Posterior cingulate gyrus (tissue), 11 donors: ENCODE data around the gene THSD4.

Experiments
- DNase-seq, 10 donors: peaks; one replicate each; pipeline versions ENCODE4 v3.0.0 to v3.0.0-alpha.2; 2020 to 2021; ENCODE audit warnings: mixed read lengths in 3 of 10
- intact Hi-C: fragments of 100-400 bp; cut with DNase I; formaldehyde crosslinking; loops from one replicate; pipeline ENCODE4 v1.15.1; 2023

Gene THSD4

DNA sequence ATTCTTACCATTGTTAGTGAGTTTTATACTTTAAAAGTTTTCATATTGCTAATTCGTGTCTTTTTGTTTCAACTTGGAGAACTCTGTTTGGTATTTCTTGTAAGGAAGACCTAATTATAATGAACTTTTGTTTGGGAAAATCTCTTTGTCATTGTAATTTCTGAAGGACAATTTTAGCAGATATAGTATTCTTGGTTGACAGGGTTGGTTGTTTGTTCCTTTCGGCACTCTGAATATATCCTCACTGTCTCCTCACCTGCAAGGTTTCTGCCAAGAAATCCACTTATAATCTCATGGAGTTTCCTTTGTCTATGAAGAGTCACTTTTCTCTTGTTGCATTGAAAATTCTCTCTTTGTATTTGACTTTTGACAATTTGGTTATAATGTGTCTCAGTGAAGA lies 469.9 kb downstream of the THSD4 start:
- DNase-seq, result no peak
- intact Hi-C loops, result no loop called here

DNA sequence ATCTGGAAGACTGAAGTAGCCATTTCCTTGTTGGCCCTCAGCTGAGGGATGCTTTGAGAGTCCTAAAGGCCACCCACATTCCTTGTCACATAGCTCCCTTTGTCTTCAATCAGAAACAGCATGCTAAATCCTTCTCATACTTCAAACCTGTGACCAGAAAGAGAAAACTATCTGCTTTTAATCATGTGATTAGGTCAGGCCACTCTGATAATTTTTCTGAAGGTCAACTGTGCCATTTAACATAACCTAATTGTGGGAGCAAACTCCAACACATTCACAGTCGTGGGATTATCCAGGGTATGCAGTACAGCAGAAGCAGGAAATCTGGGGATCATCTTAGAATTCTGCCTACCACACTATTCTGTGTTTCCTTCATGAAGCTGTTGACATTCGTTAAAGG lies 471.2 kb downstream of the THSD4 start:
- DNase-seq, result no peak
- intact Hi-C loops, result no loop called here

DNA sequence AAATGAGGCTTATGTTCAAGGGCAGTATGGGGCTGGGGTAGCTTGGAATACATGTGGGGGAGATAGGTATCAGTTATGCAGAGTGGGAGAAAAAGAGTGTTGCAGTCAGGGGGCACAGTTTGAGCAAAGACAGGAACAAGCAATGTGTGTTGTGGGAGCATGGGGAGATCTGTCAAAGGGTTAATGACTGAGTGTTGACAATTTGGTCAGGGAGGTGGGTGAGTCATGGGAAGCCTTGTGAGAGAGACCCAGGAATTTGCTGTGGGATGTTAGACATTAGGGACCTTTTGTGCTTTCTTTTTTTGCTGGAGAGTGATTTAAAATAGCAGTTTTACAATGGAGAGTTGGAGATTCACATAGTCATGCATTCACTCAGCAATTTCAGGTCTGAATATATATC lies 473.5 kb downstream of the THSD4 start:
- intact Hi-C loops, result no loop called here
- no peak for DNase-seq

DNA sequence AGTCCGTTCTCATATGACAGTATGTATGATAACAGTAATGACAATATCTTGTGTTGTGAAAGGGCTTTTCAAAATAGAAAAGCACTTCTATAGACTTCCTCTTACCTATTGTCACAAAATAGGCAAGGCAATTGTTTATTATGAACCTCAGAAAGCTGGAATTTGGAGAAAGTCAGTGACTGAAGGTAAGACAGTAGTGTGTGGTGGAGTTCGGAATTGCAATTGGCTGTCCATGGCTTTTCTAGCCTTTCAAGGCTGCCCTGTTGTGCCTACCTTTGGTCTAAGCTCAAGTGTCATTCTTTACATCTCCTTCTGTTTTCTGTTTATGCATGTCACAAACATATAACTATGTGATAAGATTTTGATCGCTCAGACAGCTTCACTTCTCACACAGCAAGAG lies 475.8 kb downstream of the THSD4 start:
- intact Hi-C loops, result no loop called here
- DNase-seq, result no peak

DNA sequence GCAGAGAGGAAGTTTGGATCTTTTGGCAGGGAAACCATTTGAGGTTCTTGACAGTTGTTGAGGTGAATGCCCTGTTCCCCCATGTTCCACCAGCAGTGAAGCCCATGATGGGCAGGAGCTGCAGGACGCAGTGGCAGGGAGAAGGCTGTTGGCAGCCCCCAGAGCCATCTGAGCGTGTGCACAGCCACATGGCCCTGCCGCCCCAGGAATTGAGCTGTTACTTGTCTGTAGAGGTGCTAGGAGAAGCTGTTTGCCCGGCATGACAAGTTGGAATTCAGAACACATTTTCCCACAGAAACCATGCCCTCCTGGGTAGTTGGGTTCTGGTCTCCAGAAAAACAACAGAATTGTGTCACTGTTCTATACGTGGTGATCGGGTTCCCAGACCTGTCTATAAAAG lies 476.9 kb downstream of the THSD4 start:
- intact Hi-C loops, result no loop called here
- DNase-seq, result no peak

DNA sequence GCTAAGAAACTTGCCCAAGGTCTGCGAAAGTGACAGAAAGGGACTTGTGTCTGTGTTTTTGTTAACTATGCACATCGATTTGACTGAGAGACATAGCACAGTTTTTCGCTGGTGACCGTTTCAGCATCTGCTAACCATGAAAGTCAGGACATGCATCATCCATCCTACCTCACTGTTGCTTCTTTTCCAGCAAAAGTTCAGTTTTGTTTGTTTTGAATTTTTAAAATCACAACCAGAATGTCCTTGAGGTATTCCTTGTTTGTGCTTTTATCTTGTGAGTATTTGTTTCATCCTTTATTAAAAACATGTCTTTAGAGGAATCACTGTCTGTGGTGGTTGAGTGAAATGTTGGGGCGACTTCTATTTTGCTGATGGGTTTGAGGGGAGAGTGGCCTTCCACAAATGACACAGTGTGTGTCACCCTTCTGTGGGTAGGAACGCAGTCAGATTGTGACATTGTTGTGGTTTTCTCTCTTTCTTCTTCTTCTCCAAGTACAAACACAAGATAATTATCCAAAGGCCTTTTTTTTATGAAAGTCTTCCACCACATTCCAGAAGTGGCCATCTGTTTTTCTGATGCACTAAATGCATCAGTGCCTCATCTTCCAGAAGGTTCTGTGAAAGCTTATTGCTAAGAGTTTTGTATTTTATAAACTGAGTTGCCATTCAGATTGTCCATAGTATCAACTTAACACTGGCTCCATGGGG lies 480.7 kb downstream of the THSD4 start:
- no peak for DNase-seq
- intact Hi-C loops, result no loop called here

DNA sequence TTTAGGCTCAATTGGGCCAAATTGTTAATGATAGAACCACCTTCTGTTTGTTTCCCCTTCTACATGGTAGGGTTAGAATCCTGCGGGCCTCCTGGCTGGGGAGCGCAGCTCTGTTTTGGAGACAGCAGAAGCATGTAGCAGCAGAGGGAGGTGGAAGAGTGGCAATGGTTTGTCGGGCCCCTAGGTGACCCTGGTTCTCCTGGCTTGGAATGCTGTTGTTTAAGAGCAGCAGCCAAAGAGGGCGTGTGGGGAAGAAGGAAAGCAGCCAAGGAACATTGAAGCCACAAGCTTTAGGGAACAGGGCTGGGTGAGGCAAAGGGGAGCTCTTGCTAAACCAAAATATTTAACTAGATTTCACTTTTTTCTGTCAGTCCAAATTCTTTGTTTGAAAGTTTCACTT lies 481.4 kb downstream of the THSD4 start:
- intact Hi-C loops, result no loop called here
- DNase-seq, result peak in 6 of 10 donors; percentile 4 to 85 (median 11)

DNA sequence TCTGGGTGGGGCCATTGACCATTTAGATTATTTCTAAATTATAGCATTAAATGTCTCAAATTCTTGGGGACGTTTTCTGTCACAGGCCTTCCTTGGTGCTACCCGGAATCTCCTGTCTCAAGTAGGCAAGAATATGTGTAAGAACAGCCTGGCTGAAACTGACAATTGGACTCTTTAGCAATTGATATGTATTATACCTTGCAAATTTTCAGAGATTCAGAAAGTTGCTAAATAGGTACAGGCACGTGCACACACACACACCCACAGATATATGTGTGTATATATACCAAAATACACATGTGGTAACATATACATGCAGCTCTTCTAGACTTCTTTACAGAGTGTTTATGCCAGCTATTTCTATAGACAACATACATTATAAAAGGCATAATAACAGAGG lies 481.9 kb downstream of the THSD4 start:
- intact Hi-C loops, result no loop called here
- DNase-seq, result no peak

DNA sequence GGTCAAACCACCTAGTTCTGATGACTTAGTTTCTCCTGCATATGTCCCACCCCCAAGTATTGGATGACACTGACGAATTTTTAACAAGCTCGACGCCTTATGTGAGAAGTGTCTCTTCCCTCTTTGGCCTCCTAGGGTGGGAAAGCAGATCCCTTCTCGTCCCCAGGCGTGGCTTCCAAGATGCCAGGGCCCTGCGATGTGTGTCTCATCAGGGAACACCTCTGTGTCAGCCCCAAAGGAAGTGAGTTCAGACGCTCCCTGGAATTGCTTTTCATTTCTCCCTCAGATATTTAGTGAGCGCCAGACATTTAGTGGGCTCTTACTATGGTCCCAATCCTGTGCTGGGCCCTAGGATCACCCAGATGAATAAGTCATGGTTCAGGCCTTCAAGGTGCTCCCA lies 482.4 kb downstream of the THSD4 start:
- intact Hi-C loops, result no loop called here

DNA sequence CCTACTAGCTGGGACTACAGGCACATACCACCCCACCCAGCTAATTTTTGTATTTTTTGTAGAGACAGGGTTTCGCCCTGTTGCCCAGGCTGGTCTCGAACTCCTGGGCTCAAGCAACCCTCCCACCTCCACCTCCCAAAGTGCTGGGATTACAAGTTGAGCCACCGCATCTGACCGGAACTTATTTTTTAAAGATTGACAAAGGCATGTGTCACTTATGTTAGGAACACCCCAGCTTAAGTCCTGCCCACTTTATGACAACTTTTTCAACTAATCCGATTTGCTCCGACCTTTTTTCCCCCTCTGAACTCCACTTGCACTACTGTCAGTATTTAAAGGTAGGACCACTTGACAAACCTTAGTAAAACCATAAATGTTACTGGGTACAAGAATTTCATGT lies 483.5 kb downstream of the THSD4 start:
- no peak for DNase-seq
- intact Hi-C loops, result no loop called here

More for the DNA sequence above, 482.4 kb downstream of the THSD4 start:
- DNase-seq, result no peak

DNA sequence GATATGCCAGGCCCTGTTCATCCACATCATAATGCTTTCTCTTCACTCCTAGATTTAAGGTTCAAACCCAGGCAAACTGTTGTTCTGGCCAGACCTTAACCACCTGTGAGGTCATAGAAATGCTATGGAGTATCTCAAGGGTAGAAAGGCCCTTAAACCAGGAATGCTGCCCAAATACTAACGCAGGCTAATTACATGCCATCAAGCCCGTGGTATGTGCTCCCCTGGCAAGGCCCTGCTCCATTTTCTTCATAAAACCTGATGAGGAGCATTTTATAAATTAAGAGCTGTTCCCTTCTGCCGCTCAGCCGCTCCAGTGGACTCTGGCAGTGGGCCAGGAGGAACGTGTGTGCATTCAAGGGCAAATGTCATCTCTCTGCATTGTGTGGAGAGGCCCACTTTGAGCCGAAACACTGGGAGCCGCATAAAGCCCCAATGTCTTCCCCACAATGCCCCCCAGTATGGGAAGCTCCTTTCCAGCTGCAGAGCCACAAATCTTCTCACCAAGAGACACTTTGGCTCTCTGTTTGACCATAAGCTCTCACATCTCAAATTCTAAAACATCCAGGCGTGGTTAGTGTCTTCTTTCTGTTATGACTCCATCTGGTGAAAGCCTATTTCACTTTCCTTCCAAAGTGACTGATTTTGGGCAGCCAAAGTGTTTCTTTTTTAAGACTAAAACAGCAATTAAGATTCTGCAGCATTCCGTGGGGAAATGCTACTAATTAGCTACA lies 484.3 kb downstream of the THSD4 start:
- intact Hi-C loops, result no loop called here
- peak in 4 of 10 donors; percentile 11 to 69 (median 16) for DNase-seq

DNA sequence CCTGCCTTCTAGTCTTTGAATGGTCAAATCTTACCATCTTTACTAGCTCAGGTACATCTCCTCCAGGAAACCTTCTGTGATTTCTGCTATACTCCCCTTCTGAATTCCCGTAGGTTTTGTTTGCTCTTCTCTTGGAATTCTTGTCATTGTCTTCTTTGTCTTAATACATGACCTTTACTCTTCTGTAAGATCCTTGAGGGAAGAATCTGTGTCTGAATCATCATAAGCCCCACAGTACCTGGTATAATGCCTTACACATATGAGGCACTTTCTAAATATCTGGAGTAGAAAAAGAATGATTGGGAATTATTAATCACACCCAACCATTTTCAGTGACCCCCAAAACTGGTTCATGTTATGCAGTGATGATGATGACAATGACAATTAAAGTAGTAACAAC lies 485.0 kb downstream of the THSD4 start:
- intact Hi-C loops, result no loop called here

DNA sequence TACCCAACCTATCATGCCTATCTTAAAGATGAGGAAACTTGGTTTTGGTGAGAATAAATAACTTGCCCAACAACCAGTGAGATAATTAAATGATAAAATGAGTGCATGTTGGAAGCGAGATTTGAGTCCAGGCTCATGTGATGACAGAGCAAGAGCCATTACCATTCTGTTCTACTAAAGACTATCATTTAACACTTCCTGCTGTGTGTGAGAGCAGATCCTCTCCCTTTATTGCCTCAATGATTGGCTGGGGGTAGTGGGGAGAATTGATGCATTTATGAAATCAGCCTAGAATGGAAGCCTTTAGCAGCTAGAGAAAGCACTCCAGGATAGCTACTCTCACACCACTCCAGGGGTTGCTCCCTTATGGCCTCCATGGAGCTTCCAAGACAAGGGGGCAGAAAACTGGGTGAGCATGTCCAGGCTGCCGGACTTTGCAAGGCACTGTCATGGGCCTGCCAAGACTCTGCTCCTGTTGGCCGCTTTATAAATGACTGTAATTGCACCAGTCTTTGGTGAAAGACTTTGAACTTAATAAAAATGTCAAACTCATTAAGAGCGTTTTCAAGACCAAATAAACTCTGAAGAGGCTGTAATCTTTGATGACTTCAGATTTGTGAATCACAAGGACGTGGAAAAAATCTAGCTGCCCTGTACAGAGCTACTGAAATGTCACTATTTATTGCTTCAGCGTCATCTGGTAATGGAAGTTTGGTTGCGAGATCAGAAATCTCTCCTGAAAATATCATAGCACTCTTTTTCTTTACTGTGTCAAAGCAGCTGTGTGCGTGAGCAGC lies 486.0 kb downstream of the THSD4 start:
- intact Hi-C loops, result no loop called here
- DNase-seq, result peak in 1 of 10 donors; percentile 15

More for the DNA sequence above, 485.0 kb downstream of the THSD4 start:
- DNase-seq, result no peak

DNA sequence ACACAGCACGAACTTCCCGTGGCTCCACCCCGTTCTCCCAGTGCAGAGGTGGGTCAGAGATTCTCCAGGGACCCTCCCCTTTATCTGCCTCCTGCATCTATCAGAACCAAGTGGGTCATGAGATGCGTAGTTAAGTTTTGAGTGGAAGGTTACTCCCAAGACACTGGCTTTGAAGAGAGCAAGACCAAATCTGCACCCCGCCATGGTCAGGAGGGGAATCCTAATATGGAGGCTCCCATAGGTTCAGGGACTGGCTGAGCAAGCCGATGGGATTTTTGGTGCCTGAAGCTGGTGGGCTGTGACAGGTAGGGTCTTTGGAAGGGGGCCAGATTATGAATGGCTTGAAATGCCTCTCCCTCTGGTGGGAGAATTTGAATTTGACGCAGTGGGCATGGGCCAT lies 488.1 kb downstream of the THSD4 start:
- DNase-seq, result no peak
- intact Hi-C loops, result no loop called here

DNA sequence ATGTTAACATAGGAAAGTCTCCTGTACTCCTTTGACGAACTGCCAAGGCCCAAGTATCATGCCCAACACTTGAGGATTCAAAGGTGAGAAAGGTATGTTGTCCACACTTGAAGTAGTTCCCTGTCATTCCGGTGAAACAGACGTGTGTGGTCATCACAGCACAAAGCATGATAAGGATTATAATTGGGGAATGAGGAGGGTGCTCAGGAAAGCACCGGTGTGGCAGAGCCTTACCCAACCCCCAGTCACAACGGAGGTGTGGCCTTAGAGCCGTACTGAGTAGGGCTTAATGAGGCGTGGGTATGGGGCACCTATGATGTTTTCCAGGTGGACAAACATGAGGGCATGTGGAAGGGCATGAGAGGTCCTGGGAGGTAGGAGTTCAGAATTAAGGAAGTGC lies 492.1 kb downstream of the THSD4 start:
- intact Hi-C loops, result no loop called here
- DNase-seq, result no peak

DNA sequence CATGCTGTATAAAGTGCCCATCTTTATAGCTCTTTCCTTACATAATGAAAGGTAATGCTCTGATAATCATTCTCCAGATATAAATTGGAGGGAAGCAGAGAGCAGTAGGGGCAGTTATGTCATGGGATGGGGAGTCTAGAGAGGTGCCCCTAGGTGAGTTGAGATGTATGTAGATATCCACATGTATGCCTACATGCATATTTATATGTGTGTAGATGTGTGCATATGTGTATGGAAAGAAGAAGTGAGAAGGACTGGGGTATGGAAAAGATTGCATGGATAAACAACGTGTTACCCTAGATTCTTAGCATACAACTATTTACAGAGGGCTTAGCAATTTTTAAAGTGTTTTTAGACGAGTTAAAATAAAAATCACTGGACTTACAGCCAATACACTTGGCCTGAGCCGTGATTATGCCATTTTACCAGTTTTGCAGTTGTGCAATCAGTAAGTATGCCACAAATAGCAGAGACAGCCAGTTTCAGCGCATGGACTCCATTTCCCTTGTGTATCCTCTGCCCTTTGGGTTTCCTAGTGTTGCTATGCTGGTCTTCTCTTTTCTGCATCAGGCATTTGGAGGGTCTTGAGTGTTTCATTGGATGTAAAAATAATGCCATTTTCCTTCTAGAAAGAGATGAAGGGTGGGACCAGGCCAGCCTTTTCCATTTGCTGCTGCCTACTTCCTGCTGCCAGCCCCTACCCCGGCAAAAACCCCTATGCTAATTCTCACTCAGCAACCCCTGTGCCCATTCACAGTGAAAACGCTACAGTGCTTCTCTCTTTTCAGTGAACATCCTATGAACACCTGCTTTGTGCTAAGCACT lies 495.7 kb downstream of the THSD4 start:
- intact Hi-C loops, result no loop called here
- no peak for DNase-seq

DNA sequence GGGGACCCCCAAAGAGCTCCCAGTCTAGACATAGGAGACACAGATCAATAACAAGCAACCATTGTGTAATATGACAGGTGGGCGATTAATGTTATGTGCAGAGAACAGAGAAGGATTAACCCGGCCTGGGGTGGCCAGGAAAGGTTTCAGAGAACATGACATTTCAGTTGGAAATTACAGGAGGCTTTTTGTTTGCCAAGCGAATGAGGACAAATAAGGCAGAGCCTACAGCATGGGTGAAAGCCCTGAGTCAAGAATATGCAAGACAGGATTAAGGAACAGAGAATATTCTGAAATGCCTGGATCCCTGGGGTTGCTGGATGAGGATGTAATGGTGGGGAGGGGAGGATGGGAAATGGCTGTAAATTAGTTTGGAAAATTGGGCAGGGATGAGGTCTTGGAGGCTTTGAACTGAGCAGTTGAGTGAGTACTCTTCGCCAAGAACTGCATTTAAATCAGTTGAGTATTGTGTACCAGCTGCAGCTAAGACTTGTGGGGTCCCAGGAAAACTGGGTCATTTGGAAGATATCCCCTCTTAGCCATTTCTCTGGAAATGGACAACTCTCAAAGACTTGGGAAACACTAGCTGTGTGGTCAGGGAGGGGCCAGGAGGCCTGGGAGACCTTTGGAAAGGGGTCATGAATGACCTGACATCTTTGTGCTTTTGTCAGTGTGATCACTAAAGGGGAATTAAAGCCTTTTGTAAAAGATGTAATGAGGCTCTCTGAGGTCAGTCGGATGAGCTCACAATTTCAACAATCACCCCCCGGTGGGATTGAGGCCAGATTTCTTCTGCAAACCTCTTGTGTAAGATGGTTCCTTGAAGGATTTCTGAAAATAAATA lies 496.5 kb downstream of the THSD4 start:
- DNase-seq, result no peak
- intact Hi-C loops, result no loop called here

DNA sequence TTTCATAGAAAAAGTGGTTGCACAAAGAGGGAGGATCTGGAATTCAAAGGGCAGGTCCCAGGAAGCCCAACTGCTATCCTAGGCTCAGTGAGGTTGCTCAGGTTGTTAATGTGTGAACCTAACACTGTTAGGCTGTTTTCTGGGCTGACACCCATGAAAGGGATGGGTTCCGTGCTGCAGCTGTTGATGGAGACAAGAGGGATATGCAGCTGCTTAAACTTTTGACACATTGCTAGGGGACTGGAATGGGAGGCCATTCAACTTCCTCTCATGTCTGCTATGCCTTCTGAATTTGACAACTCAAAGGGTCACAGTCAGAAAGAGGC lies 497.1 kb downstream of the THSD4 start:
- intact Hi-C loops, result no loop called here
- no peak for DNase-seq

DNA sequence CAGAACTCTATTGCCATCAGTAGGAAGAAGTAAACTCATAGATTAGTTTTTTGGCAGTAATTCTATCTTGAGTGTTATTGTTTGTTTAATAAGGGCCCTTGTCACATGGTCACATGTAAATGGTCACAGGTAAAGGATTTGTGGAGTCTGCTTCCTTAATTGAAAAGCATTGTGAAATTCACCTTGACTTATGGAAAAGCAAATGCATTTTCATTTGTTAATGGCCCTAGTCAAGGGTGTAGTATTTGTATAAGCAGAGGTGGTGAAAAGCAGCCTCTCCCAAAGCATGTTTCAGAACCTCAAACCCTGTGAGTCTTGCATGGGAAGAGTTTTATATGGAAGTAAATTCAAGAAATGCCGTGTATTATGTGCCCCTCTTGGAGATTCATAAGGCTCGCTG lies 497.6 kb downstream of the THSD4 start:
- intact Hi-C loops, result no loop called here
- no peak for DNase-seq

DNA sequence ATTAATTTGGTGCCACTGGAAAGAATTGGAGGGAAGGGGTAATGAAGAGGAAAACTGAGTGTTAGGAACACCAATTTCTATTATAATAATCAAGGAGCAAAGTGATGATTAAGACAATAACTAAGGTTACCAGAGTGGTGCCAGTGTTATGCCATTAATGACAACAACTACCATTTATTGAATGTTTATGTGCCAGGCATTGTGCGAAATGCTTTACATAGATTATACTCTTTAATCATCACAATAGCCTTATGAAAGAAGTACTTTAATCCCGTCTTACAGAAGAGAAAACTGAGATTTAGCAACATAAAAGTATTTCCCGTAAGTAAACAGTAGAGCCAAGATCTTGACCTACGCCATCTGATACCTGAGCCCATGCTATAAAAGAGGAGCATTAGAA lies 507.8 kb downstream of the THSD4 start:
- intact Hi-C loops, result no loop called here
- DNase-seq, result no peak
